Adrenal gland (tissue), 12 donors: ENCODE results near the gene WNT7B. TPM values are rescaled to one million over a fixed set of nuclear protein-coding genes. Genes with fewer than 3 reads are reported as not detected.

Source experiments
- DNase-seq, 7 donors: peaks; one replicate each; pipeline ENCODE4 v3.0.0-alpha.2; 2019 to 2020
- H3K27ac ChIP-seq, 5 donors: fragments of 200-600 bp; sonication (generic) in 4 of 5; 1 replicate in 3 of 5; 2 replicates in 2 of 5; pipeline versions ENCODE4 v1.5.1 to v1.8.0; 2016 to 2020; ENCODE audit warnings: mild to moderate bottlenecking in 1 of 5
- H3K27me3 ChIP-seq: fragments of 200-600 bp; 2 replicates; pipeline ENCODE4 v1.8.0; 2021
- H3K36me3 ChIP-seq, 2 donors: fragments of 200-600 bp; replicated peaks in 1 of 2; 1 replicate in 1 of 2; 2 replicates in 1 of 2; pipeline versions ENCODE4 v1.5.1 to v1.8.0; 2018 to 2022
- H3K4me1 ChIP-seq, 2 donors: fragments of 200-600 bp; replicated peaks in 1 of 2; 1 replicate in 1 of 2; 2 replicates in 1 of 2; pipeline versions ENCODE4 v1.5.1 to v1.8.0; 2018 to 2021
- H3K4me3 ChIP-seq, 4 donors: fragments of 200-600 bp; sonication (generic) in 3 of 4; one replicate each; pipeline ENCODE4 v1.5.1; 2016 to 2018
- H3K9me3 ChIP-seq, 3 donors: fragments of 200-600 bp; sonication (generic) in 1 of 3; replicated peaks in 1 of 3; 1 replicate in 2 of 3; 2 replicates in 1 of 3; pipeline versions ENCODE4 v1.5.1 to v1.8.0; 2016 to 2021
- POLR2A ChIP-seq, 2 donors: fragments of 450-650 bp; IDR thresholded peaks; one replicate each; pipeline ENCODE4 v1.6.1; 2017; ENCODE audit warnings: antibody characterized with exemption in 2 of 2, mild to moderate bottlenecking in 2 of 2, moderate library complexity in 1 of 2
- WGBS, 4 donors: extraction: QIAGEN DNeasy Blood & Tissue Kit in 2 of 4; methylation state at CpG; one replicate each; pipeline versions ENCODE4 v1.1.5 to v1.1.7; 2013 to 2017; 5-methylcytosine and 5-hydroxymethylcytosine counted together
- intact Hi-C, 2 donors: fragments of 100-400 bp; cut with DNase I; formaldehyde crosslinking; loops; one replicate each; pipeline versions ENCODE4 v1.14.1 to v1.15.0; 2022 to 2023
- polyA plus RNA-seq, 3 donors: library from polyadenylated mRNA; stranded (reverse); fragments of 200-250 nt in 2 of 3; fragments of 350-450 nt in 1 of 3; fragmentation: Illumina TruSeq in 1 of 3; extraction: RNeasy Lipid Tissue Mini Kit (QIAGEN cat#74804) in 1 of 3; gene quantifications; one replicate each; pipeline ENCODE4 v1.2.3, GENCODE V29; 2013 to 2014
- total RNA-seq, 9 donors: library from RNA; depleted of rRNA in 4 of 9; stranded (reverse); fragments of >200 nt in 4 of 9; fragments of 120-200 nt in 1 of 9; fragmentation: NEBNext Ultra II Directional in 1 of 9; extraction: Animal tissue kit (Norgen Biotek cat#: 25700) in 1 of 9; gene quantifications; one replicate each; pipeline versions ENCODE4 v1.1.0 to v1.2.4, GENCODE V29; 2013 to 2023
- TF ChIP-seq, protein P1 (sequence below), 6 experiments: fragments of 450-650 bp in 4 of 6; fragments of 200-600 bp in 2 of 6; sonication (generic) in 1 of 6; IDR thresholded peaks; 1 replicate in 5 of 6; 2 replicates in 1 of 6; pipeline versions ENCODE4 v1.5.1 to v1.8.0; 2016 to 2021; ENCODE audit warnings: antibody characterized with exemption in 6 of 6, mild to moderate bottlenecking in 2 of 6, moderate library complexity in 1 of 6
- donor health status: healthy with polysubstance abuse.
- donor health status: Bipolar disorder and iron deficiency.
- donor health status: DM: yes; HTN: yes; CAD: no.
- donor health status: DM: no; HTN: no; CAD: no.
- donor health status: DM: no; HTN: no; CAD: no.
- donor health status: DM: yes; HTN: yes; CAD: no.

The WNT7B gene
- total and polyA plus RNA-seq, 12 donors: 0.07 to 0.24 (median 0.15) TPM; not detected in 8

DNA sequence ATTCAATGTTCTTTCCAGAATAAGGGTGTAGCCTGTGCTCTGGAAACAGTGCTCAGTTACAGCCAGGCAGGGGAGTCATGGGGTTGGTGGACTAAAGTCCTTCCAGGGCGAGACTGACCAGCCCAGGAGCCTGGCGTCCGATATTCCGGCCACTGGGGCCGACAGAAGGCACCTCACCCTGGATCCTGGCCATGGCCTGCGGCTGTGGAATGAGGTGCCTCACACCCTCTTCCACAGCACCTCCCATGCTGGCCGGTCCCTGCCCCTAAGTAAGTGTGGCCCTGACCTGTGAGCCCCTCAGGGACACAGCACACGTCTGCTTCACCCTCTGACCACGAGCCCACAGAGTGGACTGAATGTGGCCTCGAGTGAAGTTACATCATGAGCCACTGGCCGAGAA, 50.5 kb downstream of the WNT7B start:
- Histone ChIP-seq H3K4me1 (no peaks in the 10 kb centered on the region), H3K27me3 (no peaks in the 10 kb centered on the region), H3K27ac (no peak overlapping the region), H3K36me3 (no peaks in the 10 kb centered on the region), H3K9me3 (no peaks in the 10 kb centered on the region), H3K4me3 (no peak overlapping the region)
- WGBS, 4 donors: 67 to 89% (median 86%) methylated on average over 6 to 11 of the region's 11 CpGs
- intact Hi-C loops: no loop called here
- DNase-seq: no peak
- no peak for TF ChIP-seq POLR2A (IDR thresholded peaks at IDR 0.05)
- TF ChIP-seq, protein P1, sequence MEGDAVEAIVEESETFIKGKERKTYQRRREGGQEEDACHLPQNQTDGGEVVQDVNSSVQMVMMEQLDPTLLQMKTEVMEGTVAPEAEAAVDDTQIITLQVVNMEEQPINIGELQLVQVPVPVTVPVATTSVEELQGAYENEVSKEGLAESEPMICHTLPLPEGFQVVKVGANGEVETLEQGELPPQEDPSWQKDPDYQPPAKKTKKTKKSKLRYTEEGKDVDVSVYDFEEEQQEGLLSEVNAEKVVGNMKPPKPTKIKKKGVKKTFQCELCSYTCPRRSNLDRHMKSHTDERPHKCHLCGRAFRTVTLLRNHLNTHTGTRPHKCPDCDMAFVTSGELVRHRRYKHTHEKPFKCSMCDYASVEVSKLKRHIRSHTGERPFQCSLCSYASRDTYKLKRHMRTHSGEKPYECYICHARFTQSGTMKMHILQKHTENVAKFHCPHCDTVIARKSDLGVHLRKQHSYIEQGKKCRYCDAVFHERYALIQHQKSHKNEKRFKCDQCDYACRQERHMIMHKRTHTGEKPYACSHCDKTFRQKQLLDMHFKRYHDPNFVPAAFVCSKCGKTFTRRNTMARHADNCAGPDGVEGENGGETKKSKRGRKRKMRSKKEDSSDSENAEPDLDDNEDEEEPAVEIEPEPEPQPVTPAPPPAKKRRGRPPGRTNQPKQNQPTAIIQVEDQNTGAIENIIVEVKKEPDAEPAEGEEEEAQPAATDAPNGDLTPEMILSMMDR (IDR thresholded peaks at IDR 0.05): no peak

DNA sequence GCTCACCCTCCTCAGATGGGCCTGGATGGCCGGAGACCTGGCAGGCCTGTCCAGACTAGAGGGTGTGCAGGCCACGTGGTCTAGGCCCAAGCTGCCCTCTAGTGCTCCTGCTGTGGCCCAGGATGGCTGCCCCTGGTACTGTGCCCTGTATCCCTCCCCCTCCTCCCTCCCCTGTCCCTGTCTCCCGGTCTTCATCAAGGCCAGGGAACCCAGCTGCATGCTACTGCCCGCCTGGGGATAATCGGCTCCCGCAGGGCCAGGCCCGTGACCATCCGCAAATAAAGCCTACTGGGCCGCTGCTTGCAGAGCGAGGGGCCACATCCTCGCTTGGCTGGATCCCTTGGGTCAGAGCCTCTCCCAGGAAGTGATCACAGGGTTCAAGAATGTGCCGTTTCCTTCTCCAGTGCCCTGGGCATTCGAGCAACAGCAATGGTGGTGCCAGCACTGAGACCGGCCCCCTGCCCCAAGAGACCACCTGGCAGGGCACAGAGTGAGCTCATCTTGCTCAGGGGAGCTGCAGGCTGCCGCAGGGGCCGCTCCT, 51.1 kb downstream of the WNT7B start:
- H3K36me3 ChIP-seq: no peaks in the 10 kb centered on the region
- 81 to 93% (median 87%) methylated on average over 6 to 16 of the region's 16 CpGs for WGBS, 4 donors
- DNase-seq: no peak
- no peaks in the 10 kb centered on the region for H3K4me1 ChIP-seq
- TF ChIP-seq POLR2A (IDR thresholded peaks at IDR 0.05): no peak
- TF ChIP-seq, protein P1 (IDR thresholded peaks at IDR 0.05): no peak
- no peak overlapping the region for H3K4me3 ChIP-seq
- H3K9me3 ChIP-seq: no peaks in the 10 kb centered on the region
- no peak overlapping the region for H3K27ac ChIP-seq
- H3K27me3 ChIP-seq: no peaks in the 10 kb centered on the region
- intact Hi-C loops: no loop called here

DNA sequence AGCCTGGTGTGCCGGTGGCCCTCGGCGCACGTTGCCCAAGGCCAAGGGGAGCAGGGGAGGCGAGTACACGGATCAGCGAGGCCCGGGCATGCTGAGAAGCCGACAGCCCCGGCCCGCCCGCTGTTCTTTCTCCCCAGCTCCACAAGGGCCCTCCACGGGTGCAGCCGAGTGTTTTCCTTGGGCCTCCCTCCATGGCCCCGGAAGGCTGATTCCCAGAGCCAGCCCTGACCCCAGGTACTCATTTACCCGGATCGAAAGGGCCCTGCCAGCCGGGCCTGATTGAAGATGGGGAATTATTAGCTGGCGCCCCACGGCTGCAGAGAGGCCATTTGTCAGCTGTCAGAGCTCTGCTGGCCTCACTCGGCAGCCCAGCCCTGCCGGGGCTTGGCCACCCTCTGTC, 53.1 kb downstream of the WNT7B start:
- Histone ChIP-seq H3K27me3 (no peaks in the 10 kb centered on the region), H3K4me3 (no peak overlapping the region), H3K4me1 (no peaks in the 10 kb centered on the region), H3K36me3 (no peaks in the 10 kb centered on the region), H3K27ac (no peak overlapping the region), H3K9me3 (no peaks in the 10 kb centered on the region)
- TF ChIP-seq POLR2A (IDR thresholded peaks at IDR 0.05): no peak
- TF ChIP-seq, protein P1 (IDR thresholded peaks at IDR 0.05): no peak
- intact Hi-C loops: no loop called here
- WGBS, 4 donors: 29 to 43% (median 36%) methylated on average over 9 to 22 of the region's 22 CpGs
- no peak for DNase-seq

DNA sequence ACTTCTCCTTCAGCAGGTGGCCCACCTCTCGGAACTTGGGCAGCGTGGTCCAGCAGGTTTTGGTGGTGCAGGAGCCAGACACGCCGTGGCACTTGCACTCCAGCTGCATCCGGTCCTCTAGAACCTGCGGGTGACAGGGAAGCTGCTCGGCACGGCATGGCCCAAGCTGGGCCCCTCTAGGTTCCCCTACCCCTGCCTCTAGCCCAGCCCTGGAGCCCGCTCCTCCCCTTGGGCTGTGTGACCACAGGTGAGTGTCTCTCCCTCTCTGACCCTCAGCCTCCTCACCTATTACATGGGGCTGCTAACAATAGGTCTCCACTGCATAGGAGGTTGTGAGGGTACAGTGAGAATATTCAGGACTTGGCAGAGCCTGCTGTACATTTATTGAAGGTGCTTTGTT, 53.8 kb downstream of the WNT7B start:
- TF ChIP-seq, protein P1 (IDR thresholded peaks at IDR 0.05): no peak
- TF ChIP-seq POLR2A (IDR thresholded peaks at IDR 0.05): no peak
- H3K9me3 ChIP-seq: no peaks in the 10 kb centered on the region

More for the DNA sequence above, 53.8 kb downstream of the WNT7B start:
- H3K27me3 ChIP-seq: no peaks in the 10 kb centered on the region
- no peak overlapping the region for H3K27ac ChIP-seq
- intact Hi-C loops: no loop called here
- no peaks in the 10 kb centered on the region for H3K4me1 ChIP-seq
- H3K36me3 ChIP-seq: no peaks in the 10 kb centered on the region
- no peak overlapping the region for H3K4me3 ChIP-seq
- DNase-seq: no peak
- 81 to 92% (median 87%) methylated on average over 6 to 9 of the region's 9 CpGs; no CpG with 5 or more reads in 1 of the 4 donors for WGBS, 4 donors
